ENCODE measurements around the gene EHD2.

DNA sequence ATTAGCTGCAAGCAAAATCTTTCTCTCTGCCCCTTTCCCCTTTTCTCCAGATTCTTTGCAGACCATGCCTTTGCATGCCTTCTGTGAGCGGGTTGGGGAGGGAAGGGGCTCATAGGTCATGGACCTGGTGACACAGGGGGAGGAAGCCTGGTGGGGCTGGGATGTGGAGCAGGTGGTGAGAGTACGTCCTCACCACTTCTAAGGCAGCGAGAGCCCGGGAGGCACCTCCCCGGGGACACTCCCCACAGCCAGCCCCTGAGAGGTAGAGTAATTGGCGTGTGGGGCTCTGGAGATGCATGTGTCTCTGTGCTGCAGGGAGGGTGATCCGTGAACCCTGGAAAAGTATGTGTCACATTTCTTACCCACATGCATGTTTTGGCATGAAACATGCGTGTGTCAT is 42.5 kb upstream of the EHD2 start:
- TF ChIP-seq, protein P1, sequence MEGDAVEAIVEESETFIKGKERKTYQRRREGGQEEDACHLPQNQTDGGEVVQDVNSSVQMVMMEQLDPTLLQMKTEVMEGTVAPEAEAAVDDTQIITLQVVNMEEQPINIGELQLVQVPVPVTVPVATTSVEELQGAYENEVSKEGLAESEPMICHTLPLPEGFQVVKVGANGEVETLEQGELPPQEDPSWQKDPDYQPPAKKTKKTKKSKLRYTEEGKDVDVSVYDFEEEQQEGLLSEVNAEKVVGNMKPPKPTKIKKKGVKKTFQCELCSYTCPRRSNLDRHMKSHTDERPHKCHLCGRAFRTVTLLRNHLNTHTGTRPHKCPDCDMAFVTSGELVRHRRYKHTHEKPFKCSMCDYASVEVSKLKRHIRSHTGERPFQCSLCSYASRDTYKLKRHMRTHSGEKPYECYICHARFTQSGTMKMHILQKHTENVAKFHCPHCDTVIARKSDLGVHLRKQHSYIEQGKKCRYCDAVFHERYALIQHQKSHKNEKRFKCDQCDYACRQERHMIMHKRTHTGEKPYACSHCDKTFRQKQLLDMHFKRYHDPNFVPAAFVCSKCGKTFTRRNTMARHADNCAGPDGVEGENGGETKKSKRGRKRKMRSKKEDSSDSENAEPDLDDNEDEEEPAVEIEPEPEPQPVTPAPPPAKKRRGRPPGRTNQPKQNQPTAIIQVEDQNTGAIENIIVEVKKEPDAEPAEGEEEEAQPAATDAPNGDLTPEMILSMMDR (IDR thresholded peaks at IDR 0.05; ENCODE audit: insufficient read depth, low read depth, low read length), result no peak
- no peak for TF ChIP-seq EZH2 (IDR thresholded peaks at IDR 0.05; ENCODE audit: insufficient read depth, low read length)

Measured in astrocyte (in vitro differentiated cells and primary cell).